GM12873 (cell line): Measurements from ENCODE around the gene MCC.

Source experiments
- CTCF ChIP-seq: IDR thresholded peaks from 2 replicates; pipeline ENCODE4 v1.5.1; 2012; ENCODE audit warnings: low read depth, mild to moderate bottlenecking, moderate library complexity, low read length, control low read depth; ENCODE audit not compliant: insufficient read depth; ENCODE audit errors: missing control alignments

MCC gene

GRCh38 chr5:113354055-113354454 lies 134.2 kb downstream of the MCC start:
- no peak for TF ChIP-seq CTCF

DNA sequence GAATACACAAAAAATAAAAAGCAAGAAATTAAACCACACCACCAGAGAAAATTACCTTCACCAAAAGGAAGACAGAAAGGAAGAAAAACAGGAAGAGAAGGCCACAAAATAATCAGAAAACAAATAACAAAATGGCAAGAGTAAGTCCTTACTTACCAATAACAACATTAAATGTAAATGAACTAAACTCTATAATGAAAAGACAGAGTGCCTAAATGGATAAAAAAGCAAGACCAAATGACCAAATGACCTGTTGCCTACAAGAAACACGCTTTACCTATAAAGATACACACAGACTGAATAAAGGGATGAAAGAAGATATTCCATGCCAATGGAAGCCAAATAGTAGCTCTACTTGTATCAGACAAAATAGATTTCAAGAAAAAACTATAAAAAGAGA lies 140.7 kb downstream of the MCC start:
- no peak for TF ChIP-seq CTCF

GRCh38 chr5:113344973-113345940 lies 143.0 kb downstream of the MCC start:
- TF ChIP-seq CTCF, result no peak

DNA sequence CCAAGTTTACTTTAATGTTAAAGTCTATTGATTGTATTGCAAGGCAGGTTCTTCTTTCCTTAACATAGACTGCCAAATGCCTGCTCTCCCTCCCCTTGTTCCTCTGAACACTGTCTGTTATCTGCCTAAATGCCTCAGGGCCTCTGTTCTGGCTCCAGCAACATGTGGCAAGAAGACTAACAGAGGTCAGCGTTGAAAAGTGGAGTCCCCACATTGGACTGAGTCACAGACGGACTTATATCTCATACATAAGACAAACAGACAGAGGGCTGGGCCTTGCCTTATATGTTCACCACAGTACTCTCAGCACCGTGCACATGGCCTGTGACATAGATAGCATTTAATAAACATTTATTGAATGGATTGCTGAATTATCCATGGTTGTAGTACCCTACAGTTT lies 144.9 kb downstream of the MCC start:
- TF ChIP-seq CTCF, result no peak

DNA sequence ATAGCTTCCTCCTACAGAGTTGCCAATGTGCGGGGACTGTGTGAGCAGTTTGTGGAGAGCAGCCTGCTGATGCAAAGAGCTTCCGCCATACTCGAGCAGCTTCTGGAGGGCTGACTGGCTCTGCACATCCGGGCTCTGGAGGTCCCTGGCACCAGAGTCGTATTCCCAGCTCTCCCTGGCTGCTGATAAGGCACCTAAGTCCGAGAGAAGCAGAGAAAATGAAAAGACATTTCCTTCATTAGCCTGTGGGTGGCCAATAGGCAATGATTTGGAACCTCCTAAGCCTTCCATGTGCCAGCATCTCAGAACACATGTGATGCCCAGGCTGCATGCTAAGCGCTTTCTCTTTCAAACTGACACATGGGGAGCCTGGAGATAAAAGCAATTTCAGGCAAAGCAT lies 147.7 kb downstream of the MCC start:
- peak; percentile 21 for TF ChIP-seq CTCF

GRCh38 chr5:113338628-113339027 lies 149.6 kb downstream of the MCC start:
- no peak for TF ChIP-seq CTCF

GRCh38 chr5:113337515-113338415 lies 150.5 kb downstream of the MCC start:
- TF ChIP-seq CTCF, result no peak
